ENCODE data around the gene NAT16.
"Not testable (repeated sequence)": the region's sequence is repeated elsewhere in the genome, so short reads cannot be mapped to it uniquely, and the experiment has no call there.

NAT16 gene

DNA sequence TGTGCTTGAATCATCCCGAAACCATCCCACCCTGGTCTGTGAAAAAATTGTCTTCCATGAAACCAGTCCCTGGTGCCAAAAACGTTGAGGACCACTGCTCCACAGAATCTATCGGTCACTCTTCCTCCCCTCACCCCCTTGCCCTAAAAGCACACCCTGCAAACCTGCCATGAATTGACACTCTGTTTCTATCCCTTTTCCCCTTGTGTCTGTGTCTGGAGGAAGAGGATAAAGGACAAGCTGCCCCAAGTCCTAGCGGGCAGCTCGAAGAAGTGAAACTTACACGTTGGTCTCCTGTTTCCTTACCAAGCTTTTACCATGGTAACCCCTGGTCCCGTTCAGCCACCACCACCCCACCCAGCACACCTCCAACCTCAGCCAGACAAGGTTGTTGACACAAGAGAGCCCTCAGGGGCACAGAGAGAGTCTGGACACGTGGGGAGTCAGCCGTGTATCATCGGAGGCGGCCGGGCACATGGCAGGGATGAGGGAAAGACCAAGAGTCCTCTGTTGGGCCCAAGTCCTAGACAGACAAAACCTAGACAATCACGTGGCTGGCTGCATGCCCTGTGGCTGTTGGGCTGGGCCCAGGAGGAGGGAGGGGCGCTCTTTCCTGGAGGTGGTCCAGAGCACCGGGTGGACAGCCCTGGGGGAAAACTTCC lies 54.0 kb downstream of the NAT16 start:
- DNase-seq (ENCODE audit: low read depth in 2 of 2), result no peak

DNA sequence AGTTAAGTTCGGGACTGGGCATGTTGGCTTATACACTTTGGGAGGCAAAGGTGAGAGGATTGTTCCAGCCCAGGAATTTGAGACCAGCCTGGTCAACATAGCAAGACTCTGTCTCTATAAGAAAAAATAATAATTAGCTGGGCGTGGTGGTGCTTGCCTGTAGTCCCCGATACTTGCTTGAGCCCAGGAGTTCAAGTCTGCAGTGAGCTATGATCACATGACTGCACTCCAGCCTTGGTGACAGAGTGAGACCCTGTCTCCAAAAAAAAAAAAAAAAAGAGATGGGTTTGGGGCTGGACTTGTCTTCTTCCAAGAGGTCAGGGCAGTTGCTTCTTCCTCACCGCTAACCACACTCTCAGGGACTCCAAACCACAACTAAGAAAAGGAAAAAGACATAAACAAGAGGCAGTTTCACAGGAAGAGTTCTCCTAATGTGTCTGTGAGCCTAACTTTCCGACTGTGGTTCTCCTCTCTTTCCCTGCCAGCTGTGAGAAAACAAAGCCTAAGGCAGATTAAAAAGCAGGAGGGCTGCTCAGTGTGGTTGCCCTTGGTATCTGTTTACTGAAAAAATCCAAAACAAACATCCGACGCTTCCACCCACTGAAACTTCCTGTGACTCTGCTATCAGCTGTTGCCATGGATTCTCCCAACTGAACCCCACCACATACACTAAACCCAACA lies 55.6 kb downstream of the NAT16 start:
- DNase-seq (ENCODE audit: low read depth in 2 of 2), result no peak

DNA sequence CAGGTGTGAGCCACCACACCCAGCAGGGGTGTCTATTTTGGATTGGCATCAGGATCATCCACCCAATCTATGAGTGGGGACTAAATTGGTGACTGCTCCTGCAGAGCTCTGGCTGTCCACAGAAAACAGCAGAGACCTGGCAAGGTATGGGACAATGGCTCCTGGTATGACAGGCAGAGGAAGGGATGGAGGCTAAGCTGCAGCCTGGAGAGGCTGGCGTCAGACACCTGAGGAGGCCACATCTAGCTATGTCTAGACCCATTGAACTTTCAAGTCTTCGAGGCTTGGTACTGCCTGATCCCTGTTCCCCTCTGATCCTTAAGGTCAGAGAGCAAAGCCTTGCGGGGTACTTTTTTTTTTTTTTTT lies 56.4 kb downstream of the NAT16 start:
- no peak for DNase-seq (ENCODE audit: low read depth in 2 of 2)

DNA sequence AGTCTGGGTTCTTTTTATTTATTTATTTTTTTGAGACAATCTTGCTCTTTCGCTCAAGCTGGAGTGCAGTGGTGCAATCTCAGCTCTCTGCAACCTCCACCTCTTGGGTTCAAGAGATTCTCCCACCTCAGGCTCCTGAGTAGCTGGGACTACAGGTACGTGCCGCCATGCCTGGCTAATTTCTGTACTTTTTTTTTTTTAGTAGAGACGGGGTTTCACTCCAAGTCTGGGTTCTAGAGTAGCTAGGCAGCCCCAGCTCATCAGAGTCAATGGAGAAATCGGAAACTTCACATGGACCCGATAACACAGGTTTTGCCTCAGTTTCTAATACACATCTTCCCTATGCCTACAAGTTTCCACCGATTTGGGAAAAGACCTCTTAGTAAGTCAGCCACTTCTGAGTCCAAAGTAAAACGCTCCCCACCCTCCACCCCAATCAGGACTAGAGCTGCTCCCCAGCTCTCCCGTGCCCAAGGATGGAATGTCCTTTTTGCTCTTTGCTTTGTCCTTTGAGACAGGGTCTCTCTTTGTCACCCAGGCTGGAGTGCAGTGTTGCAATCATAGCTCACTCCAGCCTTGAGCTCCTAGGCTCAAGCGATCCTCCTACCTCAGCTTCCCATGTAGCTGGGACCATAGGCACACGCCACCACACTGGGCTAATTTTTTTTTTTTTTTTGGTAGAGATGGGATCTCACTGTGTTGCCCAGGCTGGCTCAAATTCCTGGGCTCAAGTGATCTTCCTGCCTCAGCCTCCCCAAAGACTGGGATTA lies 57.0 kb downstream of the NAT16 start:
- no peak for DNase-seq (ENCODE audit: low read depth in 2 of 2)

DNA sequence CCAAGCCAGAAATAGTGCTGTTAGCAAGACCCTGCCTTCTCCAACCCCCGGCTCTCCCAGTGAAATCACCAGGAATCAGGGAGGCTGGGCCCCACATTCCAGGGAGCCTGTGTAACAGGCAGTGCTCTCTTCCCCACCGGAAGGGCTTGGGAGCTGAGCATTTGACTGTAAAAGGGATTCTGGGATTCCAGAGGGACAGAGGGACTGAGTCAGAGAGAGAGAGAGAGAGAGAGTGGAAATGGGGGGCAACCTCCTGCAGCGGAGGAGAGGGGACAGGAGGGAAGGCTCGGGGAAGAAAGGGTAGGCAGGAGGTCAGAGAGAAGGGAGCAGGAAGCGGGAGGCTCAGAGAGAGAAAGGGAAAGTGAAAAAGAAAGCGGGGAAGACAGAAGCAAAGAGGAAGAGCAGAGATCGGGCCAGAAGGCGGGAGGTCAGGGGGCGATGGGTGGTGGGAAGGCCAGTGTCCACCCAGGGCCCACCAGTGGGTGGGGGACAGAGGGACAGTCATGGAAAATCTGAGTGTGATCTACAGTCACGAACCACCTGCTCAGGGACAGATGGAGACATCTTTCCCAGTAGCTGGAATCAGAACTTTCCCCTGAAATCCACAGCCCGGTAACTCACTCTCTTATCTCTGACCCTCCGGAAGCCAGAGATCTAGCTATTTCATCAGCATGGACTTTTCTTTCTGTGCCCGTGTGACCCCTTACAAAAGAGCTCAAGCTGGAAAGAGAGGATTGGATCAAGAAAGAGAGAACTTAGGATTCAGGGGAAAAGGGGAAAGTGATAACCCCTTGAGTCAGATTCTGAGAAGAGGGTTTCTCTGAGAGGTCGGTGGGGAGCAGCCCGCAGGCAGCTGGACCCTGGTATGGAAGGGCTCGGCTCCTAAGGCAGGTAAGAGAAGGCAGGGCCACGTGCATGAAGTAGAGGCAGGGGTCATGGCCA lies 57.8 kb downstream of the NAT16 start:
- no peak for DNase-seq (ENCODE audit: low read depth in 2 of 2)

DNA sequence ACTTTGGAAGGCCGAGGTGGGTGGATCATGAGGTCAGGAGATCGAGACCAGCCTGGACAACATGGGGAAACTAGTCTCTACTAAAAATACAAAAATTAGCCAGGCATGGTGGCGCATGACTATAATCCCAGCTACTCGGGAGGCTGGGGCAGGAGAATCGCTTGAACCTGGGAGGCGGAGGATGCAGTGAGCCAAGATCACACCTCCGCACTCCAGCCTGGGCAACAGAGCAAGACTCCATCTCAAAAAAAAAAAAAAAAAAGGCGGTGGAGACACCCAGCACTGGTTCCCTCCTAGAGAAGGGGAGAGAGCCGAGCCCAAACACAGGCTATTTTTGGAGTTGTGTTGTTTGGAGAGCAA lies 58.5 kb downstream of the NAT16 start:
- not testable (repeated sequence) for DNase-seq (ENCODE audit: low read depth in 2 of 2)
